ENCODE measurements around the gene ARMC2.
"Not testable (repeated sequence)": the region's sequence is repeated elsewhere in the genome, so short reads cannot be mapped to it uniquely, and the experiment has no call there.

Gene ARMC2

DNA sequence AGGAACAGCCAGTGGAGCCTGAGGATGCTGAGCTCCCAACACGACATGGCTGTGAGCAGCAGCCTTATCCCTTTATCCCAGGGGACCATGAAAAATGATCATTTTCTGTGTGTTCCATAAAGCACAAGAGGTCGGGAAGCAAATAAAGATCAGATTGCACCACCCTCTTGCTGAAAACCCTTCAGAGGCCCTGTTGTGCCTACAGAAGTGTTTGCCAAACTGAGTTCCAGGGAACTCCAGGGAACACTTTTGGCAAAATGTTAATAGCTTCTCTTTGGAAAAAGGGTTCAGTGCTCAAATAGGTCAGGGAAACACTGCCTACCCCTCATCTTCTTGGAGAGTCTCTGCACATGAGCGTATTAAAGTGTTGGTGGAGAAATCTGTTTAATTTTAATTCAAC lies 24.4 kb downstream of the ARMC2 start:
- DNase-seq, result no peak

DNA sequence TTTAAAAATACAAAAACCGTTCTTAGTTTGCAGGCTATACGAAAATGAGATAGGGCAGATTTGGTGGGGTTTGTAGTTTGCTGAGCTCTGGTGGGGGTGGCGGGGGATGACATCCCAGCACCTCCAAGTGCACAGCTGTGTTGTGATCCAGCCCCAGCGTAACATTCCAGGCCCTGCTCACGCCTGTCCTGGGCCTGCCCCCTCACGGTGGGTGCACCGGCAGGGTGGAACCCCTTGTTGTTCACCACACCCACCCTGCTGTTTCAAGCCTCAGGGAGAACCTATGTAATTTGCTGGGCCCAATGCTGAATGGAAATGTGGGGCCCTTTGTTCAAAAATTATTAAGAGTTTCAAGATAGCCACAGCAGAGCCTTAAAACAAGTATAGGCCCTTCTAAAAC lies 25.0 kb downstream of the ARMC2 start:
- no peak for DNase-seq

- DNase-seq, result no peak
These were observed 25.7 kb downstream of the ARMC2 start for GRCh38 chr6:108873971-108874370.

DNA sequence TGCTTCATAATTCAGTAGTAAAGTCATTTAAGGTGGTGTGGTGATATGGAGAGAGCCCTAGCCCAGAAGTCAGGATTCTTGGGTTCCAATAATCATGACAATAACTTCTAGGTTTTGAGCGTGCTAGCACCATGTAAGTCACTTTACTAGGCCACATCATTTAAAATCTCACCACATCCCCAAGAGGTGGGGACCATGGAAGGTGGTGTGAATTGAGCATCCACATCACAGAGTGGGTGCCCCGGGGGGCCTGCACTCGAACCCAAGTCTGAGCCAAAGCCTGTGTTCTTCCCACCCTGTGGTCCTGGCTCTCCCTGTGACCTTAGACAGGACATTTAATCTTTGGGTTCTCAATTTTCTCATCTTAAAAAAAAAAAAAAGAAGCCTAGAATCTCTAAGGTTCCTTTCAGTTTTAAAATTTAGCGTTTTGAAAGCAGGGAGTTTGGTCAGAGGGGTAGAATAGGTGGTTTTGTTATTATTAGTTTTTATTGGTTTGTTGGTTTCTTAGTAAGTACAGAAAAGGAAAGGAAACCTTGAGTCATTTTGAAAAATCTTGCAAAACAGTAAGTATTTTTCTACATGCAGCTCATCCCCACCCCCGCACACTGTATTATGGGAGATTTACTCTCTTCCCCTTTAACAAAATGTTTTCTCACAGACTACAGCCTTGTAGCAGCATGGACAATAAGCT lies 26.4 kb downstream of the ARMC2 start:
- DNase-seq, result peak in 2 of 4 experiments; percentile 8 to 11

GRCh38 chr6:108875161-108875555 lies 26.9 kb downstream of the ARMC2 start:
- no peak for DNase-seq

- DNase-seq, result no peak
These were observed 29.0 kb downstream of the ARMC2 start for GRCh38 chr6:108877046-108877751.

DNA sequence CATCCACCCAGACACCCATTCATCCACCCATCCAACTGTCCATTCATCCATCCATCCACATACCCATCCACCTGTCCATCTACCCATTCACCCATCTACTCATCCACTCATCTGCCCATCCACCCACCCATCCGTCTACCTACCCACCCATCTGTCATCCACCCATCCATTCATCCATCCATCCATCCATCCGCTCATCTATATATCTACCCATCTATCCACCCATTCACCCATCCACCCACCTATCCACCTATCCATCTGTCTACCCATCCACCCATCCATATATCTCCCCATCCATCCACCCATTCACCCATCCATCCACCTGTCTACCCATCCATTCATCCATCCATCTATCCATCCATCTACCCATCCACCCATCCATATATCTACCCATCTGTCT lies 30.7 kb downstream of the ARMC2 start:
- no peak for DNase-seq

- no peak for DNase-seq
These were observed 35.0 kb downstream of the ARMC2 start for GRCh38 chr6:108883172-108883571.

GRCh38 chr6:108884211-108885059 lies 36.2 kb downstream of the ARMC2 start:
- DNase-seq, result no peak

DNA sequence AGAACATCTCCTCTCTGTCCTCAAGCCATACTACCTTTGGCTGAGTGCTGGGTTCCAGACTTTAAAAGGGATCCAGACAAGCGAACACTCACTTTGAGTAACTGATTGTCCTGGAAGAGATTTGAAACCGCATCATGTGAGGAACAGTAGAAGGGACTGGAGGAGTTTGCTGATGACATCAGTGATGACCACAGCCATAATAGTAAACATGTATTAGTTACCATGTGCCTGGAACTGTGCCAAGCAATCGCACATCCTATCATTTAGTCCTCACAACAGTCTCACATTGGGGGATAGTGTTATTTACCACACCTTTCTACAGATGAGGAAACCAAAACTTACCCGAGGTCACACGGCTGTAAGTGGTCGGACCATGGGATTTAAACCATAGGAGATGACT lies 39.8 kb downstream of the ARMC2 start:
- DNase-seq, result no peak

DNA sequence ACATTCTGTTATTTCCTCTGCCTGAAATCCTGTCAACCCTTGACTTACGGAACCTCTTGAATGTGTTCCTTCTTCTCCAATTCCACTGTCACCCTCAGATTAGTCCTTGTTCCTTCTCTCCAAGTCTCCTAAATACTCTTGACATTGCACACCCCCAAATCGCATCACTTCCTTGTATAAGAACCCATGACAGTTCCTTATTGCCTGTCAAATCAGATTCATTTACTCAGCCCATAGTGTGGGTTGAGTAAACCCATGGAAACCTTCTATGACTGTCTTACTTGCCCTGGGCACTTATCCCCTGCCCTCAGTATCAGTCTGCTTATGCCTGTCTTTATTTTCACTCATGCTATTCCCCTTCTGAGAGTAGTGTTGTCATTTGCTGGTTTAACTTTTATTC lies 40.5 kb downstream of the ARMC2 start:
- no peak for DNase-seq

GRCh38 chr6:108890898-108891297 lies 42.7 kb downstream of the ARMC2 start:
- DNase-seq, result not testable (repeated sequence)

DNA sequence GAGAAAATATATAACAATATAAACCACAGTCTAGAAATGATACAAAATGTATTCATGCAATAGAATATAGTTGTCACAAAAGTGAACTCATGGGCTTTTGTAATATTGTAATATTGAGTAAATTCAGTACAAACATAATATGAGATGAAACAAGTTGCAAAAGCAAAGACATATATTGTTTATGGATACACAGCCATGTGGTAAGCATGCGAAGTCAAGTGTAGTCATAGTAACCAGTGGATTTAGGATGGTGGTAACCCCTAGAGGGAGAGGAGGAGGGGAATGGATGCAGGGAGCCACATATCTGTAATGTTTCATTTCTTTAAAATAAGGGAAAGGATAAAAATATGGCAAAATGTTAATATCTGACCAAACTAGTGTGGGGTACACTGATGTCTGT lies 47.3 kb downstream of the ARMC2 start:
- DNase-seq, result no peak

- DNase-seq, result no peak
These were observed 48.0 kb downstream of the ARMC2 start for GRCh38 chr6:108896111-108896661.

- DNase-seq, result no peak
These were observed 49.1 kb downstream of the ARMC2 start for GRCh38 chr6:108897371-108897770.

DNA sequence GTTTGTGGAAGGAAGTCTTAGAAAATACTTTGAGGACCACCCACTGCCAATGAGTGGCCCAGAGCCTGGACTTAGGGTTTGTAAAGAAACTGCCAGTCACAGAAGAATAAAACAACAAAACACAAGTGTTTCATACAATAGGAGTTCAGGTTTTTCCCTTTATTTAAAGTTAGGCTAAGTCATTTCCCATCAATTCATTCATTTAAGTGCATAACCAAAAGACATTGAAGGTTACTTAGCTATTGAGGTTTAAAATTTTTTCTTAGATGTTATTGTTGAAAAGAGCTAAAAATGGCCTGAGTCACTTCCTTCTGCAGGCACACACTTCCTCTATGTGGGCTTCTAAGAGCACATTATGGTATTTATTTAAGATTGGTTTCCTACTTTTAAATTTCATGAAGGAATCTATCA lies 54.2 kb downstream of the ARMC2 start:
- no peak for DNase-seq

DNA sequence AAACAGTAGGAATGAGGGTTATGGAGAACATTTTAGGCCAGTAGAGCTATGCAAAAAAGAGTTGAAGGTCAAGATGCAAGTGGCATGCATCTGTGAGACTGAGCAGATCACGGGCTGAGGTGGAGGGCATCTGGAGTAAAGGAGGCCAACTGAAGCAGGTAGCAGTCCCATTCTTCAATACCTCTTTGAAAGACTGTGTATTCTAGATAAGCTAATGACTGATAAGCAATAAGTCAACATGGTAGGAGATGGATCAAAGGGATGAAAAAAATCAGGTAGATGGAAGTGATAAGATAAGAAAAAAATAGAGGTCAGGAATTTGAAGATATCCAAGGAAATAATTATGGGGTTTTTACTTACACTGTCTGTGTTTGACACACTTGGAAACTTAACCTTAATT lies 55.6 kb downstream of the ARMC2 start:
- DNase-seq, result no peak

DNA sequence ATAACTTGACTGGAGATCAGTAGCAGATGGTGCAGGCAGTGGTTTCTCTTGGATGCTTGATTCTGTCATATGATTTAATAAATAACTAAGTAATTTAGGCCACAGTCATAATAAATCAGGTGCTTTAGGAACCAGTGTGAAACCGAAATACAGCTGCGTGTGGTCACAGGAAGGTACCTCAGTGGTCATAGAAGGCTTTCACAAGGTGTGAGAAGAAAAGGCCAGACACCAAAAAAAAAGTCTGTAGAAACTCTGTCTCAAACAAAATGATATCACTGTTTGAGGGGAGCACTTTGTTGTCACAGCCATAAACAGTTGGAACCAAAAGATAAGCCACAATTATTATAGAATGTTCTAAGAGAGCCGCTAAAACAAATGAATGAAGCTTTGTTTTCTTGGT lies 56.5 kb downstream of the ARMC2 start:
- no peak for DNase-seq

DNA sequence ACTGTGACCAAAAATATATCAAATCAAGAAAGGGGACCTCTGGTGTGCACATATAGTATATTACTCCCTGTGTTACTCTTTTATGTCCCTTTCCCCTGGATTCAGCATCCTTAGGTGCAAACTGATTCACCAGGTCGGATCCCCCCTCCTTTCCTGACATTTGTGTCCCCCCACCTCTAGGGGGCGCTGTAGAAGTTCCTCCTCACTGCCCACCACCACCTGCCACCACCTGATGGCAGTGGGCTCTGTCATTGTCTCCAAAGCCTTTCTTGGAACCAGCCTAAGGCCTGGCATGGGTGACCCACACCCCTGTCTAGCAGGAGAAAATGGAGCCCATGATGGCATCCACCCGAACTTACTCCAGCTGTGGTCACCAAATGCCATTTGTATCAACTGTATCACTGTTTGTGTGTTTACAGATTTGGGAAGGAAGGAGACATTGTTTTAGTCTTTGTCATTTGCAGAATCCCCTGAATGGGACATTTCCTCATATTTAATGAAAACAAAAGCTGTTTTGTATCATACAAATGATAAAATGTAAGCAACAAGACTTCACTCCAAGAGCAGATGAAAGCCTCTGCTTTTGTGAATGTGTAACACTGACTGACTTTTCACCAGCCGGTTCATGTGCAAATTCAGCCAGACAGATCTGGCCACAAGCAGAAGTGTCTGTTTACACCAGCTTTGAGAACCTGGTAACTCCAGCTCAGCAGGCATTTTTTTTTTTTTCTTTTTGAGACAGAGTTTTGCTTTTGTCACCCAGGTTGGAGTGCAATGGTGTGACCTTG lies 66.2 kb downstream of the ARMC2 start:
- no peak for DNase-seq

GRCh38 chr6:108915258-108915657 lies 67.0 kb downstream of the ARMC2 start:
- DNase-seq, result no peak

DNA sequence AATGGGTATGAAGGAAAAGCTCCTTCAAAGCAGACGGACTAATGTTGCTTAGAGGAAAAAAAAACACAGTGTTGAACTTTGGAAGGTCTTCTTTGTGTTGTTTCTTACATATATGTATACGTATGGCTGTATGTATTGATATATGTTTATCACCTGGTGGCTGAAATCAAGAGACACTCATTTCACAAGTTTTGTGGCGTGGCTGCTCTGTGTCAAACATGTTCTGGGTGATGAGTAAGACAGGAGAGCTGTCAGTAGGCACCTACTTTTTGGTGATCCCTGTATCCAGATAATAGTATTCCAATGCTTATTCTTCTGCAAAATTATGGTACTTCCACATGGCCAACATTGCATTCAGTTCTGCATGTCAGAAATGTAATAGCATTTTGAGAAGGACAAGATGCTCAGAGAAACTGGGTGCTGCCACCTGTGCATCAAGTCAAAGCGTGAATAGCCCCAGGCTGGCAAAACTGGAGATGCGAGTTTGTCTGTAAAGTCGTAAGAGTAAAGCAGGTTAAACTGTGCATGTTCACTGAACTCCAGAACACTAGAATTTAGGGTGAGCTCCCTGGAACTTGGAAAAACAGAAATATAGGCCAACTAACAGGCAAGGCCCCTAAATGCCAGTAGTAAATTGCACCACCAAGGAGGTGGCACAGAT lies 67.9 kb downstream of the ARMC2 start:
- no peak for DNase-seq

DNA sequence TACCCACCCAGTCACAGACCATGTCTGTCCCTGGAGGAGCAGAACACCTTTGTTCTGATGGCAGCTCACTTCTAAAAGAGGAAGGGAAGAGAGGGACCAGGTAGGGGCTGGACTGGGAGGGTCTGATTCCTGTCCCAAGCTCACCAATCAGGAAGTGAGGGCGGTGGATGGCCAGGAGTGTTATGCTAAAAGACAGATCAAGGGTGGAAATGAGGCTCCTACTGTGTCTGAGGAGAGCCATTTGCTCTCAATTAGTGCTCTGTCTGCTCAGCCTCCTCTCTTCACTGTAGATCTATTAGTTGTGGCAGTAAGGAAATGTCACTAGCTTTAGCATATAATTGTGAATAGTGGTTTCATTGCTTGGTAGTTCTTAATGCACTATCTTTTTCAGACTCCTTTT lies 72.5 kb downstream of the ARMC2 start:
- no peak for DNase-seq

All from activated CD4-positive, CD25-positive, alpha-beta regulatory T cell (primary cell).